Central memory CD8-positive, alpha-beta T cell (primary cell): ENCODE results near the gene FDXR.

ENCODE experiments used
- ATAC-seq: fragments of 150-1000 bp; cut with Tn5 transposase; replicated peaks from 2 replicates; pipeline ENCODE4 v1.10.0; 2022; ENCODE audit warnings: mild to moderate bottlenecking, moderate FRiP score, moderate number of reproducible peaks; ENCODE audit not compliant: poor library complexity, severe bottlenecking; ENCODE audit errors: extremely low read depth
- DNase-seq, 2 donors: peaks; one replicate each; pipeline ENCODE4 v3.0.0; 2021; ENCODE audit warnings: low spot score in 2 of 2
- H3K27ac Mint-ChIP-seq: one replicate; pipeline ENCODE4 v1.8.0; 2022; ENCODE audit warnings: low read depth, mild to moderate bottlenecking, moderate library complexity, mixed read lengths
- H3K27me3 Mint-ChIP-seq: one replicate; pipeline ENCODE4 v1.8.0; 2022; ENCODE audit warnings: mixed read lengths
- H3K36me3 Mint-ChIP-seq: one replicate; pipeline ENCODE4 v1.8.0; 2022; ENCODE audit warnings: mild to moderate bottlenecking, moderate library complexity, mixed read lengths; ENCODE audit not compliant: insufficient read depth
- H3K4me1 Mint-ChIP-seq: one replicate; pipeline ENCODE4 v1.8.0; 2022; ENCODE audit warnings: mixed read lengths
- H3K4me3 Mint-ChIP-seq: one replicate; pipeline ENCODE4 v1.8.0; 2022; ENCODE audit warnings: mild to moderate bottlenecking, moderate library complexity, mixed read lengths
- H3K9me3 Mint-ChIP-seq: one replicate; pipeline ENCODE4 v1.8.0; 2022; ENCODE audit warnings: mixed read lengths

FDXR gene

DNA sequence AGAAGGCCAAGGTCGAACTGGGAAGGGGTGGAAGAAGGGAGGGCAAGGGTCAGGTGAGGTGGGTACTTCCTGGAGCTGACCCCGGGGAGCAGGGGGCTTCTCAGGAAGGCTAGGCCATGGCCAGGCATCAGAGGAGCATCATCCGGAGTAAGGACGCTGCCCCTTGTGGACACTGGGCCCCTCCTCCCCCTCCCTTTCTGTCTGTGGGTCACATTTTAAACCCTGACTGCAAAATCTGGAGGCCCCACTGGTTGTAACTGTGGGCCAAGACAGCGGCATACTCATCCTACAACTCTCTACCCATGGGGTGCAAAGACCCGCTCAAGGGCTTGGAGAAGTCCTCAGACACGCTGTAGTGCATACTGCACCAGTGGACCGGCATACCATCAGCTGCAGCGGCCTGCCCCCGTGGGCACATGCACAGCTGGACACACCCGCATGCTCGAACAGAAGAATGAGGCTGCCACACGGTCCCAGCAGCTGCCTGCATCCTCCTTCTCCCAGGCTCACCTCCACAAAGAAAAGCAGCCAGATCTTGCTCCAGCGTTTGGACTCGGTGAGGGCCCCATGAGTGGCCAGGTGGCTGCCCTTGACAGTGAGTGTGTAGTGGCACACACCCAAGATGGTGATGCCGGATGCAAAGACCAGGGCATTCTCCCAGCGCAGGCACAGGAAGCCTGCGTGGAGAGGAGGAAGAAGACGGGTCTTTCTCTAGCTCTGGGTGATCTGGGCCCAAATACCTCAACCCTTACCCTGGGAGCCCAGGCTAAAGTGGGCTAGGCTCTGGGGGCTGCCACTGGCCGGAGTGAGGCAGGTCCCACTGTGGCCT, 19.4 kb upstream of the FDXR start:
- no peak for ATAC-seq
- Mint-ChIP-seq H3K27ac (no peak overlapping the region), H3K4me1 (peaks cover 5% of the 10 kb centered on the region), H3K27me3 (peaks cover 61% of the 10 kb centered on the region), H3K4me3 (no peak overlapping the region), H3K36me3 (no peaks in the 10 kb centered on the region), H3K9me3 (no peaks in the 10 kb centered on the region)
- no peak for DNase-seq

DNA sequence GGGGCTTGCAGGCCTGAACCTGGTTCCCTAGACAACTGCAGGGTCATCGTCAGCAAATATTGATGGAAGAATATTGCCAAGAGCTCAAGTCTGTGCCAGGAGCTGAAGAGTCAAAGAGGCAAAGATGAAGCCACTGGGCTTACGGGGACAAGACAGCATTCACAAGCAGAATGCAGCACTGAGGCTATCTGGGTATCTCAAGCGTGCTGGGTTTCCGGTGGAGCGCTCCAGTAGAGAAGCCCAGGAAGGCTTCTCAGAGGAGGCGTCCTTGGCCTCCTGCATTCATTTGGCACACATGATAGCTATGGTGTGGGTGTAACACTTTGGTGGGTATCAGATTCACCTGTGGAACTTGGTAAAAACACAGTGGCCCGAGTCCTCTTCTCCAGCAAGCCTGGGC, 17.8 kb upstream of the FDXR start:
- DNase-seq = no peak
- H3K4me1 Mint-ChIP-seq = peaks cover 5% of the 10 kb centered on the region
- no peaks in the 10 kb centered on the region for H3K36me3 Mint-ChIP-seq
- no peak for ATAC-seq
- H3K27me3 Mint-ChIP-seq = peaks cover 62% of the 10 kb centered on the region
- H3K4me3 Mint-ChIP-seq = no peak overlapping the region
- no peaks in the 10 kb centered on the region for H3K9me3 Mint-ChIP-seq
- H3K27ac Mint-ChIP-seq = no peak overlapping the region

DNA sequence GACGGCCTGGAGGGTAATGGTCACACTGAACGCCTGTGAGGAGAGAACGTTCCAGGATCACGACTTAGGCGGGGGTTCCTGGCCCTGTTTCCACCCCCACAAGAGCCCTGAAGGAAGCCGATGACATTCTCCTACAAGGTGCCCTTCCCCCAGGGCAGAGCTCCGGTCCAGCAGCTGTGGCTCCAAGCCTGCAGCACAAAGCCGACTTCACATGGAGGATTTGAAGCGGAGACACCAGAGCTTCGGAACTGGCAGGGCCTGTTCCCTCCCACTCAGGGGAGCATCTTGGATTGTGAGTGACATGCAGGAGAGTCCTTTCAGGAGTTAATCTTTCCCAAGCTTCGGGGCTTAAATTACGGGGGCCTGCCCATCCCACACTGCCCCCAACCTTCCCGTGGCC, 15.7 kb upstream of the FDXR start:
- Mint-ChIP-seq H3K4me1 (no peaks in the 10 kb centered on the region), H3K27ac (no peak overlapping the region), H3K27me3 (peaks cover 62% of the 10 kb centered on the region), H3K4me3 (no peak overlapping the region), H3K36me3 (peaks cover 1% of the 10 kb centered on the region), H3K9me3 (no peaks in the 10 kb centered on the region)
- DNase-seq (no peak), ATAC-seq (no peak)

DNA sequence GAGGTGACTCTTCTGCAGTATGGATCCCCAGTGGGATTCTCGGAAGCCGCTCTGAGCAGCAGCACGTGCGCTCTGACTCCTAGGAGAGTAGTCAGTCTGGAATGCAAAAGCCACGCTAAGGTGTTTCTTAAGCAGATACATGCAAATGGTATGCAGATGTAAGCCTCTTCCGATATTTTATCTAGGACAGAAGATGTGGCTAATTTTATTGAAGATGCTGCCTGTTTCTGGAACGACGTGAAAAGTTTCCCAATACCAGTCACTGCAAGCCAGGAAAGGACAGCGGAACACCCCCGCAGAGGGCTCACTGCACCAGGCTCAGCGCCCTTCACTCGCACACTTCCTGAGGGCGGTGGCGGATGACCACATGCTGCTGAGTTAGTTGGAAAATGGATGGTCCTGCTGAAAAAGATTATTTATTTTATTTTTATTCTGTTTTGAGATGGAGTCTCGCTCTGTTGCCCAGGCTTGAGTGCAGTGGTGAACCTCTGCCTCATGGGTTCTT, 10.5 kb upstream of the FDXR start:
- no peak for ATAC-seq
- Mint-ChIP-seq H3K27me3 (peaks cover 61% of the 10 kb centered on the region), H3K9me3 (no peaks in the 10 kb centered on the region), H3K4me3 (no peak overlapping the region), H3K27ac (no peak overlapping the region), H3K4me1 (no peaks in the 10 kb centered on the region), H3K36me3 (peaks cover 4% of the 10 kb centered on the region)
- no peak for DNase-seq

DNA sequence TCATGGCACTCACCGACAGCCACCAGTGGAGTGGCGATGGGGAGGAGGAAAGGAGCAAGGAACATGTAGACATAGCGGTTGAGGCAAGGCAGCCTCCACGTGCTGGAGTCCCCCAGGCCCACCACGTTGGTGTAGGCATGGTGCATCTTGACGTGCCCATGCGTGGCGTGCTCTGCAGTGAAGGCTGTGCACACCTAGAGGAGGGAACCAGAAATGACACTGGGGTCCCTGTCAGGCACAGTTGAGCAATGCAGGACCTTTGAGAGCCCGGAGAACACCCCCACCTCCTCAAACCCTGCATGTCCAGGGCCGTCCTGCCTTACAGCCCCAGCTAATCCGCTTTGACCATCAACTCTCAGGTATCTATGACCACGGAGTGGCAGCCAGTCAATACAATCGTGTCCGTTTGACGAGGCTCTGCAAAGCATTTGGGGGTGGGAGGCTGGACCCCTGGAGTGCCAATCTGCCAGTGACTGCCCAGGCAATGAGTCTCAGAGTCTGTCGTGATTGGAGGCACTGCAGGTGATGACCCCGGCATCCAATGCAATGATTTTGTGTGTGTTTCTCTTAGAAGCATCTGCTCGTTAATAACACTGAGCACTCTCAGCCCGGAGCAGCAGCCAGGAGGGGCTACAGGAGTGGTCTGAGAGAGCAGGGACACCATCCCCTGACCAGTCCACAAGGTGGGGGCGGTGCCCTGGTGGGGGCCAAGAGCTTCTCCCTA, 9.9 kb upstream of the FDXR start:
- ATAC-seq = no peak
- Mint-ChIP-seq H3K36me3 (peaks cover 6% of the 10 kb centered on the region), H3K9me3 (no peaks in the 10 kb centered on the region), H3K27me3 (peaks cover 60% of the 10 kb centered on the region), H3K4me1 (no peaks in the 10 kb centered on the region), H3K27ac (no peak overlapping the region), H3K4me3 (no peak overlapping the region)
- no peak for DNase-seq

DNA sequence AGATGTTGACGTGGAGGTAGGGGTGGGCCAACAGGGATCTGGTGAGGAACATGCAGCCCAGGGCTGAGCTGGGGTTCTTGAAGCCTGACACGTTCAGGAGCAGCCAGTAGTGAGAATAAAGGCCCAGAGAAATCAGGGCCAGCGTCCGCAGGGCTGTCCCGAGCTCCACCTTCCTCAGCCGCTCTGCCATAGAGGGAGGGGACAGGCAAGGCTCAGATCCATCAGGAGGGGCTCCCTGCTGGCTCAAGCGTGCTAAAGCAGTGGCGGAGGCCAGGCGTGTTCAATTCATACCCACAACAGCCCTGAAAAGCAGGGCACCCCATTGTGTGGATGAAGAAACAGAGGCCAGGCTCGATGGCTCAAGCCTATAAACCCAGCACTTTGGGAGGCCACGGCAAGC, 8.3 kb upstream of the FDXR start:
- no peaks in the 10 kb centered on the region for H3K4me1 Mint-ChIP-seq
- DNase-seq (no peak), ATAC-seq (no peak)
- H3K27me3 Mint-ChIP-seq = peaks cover 44% of the 10 kb centered on the region
- peaks cover 6% of the 10 kb centered on the region for H3K36me3 Mint-ChIP-seq
- no peaks in the 10 kb centered on the region for H3K9me3 Mint-ChIP-seq
- no peak overlapping the region for H3K27ac Mint-ChIP-seq
- H3K4me3 Mint-ChIP-seq = no peak overlapping the region

DNA sequence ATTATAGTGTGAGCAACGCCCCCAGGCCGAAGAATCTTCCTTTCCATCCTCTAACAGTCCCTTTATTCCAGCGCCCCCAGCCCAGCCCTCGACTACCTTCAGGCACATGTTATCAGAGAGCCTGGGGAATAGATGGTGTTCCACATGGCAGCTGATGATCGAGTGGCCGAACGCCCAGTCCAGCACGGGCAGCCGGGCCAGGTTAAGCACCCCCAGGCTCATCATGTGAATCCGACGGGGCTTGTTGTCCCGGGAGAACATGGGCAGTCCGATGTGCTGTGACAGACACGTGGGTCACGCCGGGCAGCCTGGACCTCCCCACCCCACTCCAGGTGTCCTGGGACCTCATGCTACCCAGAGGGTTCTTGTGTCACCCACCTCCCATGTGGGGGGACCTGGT, 6.5 kb upstream of the FDXR start:
- DNase-seq = no peak
- Mint-ChIP-seq H3K9me3 (no peaks in the 10 kb centered on the region), H3K4me1 (no peaks in the 10 kb centered on the region), H3K27me3 (peaks cover 26% of the 10 kb centered on the region), H3K27ac (no peak overlapping the region), H3K36me3 (peaks cover 6% of the 10 kb centered on the region), H3K4me3 (no peak overlapping the region)
- no peak for ATAC-seq

DNA sequence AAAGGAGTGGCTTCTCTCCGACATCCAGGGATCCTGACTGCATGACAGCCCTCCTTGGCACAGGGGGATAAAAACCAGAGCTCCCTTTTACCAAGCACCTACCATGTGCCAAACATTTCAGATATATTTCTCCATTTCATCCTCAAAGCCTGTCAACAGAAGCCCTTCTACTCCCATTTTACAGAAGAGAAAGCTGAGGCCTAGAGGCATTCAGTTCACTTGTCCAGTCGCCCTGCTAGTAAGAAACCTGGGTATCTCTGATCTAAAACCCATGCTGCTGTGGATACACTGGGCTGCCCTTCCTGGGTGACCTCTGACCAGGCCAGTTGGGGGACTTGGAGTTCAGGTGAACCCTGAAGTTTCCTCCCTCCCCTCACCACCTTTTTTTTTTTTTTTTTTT, 5.9 kb upstream of the FDXR start:
- no peak for ATAC-seq
- peaks cover 5% of the 10 kb centered on the region for H3K4me1 Mint-ChIP-seq
- no peak for DNase-seq
- H3K36me3 Mint-ChIP-seq = peaks cover 4% of the 10 kb centered on the region
- H3K27ac Mint-ChIP-seq = no peak overlapping the region
- H3K27me3 Mint-ChIP-seq = peaks cover 20% of the 10 kb centered on the region
- H3K4me3 Mint-ChIP-seq = no peak overlapping the region
- H3K9me3 Mint-ChIP-seq = no peaks in the 10 kb centered on the region

DNA sequence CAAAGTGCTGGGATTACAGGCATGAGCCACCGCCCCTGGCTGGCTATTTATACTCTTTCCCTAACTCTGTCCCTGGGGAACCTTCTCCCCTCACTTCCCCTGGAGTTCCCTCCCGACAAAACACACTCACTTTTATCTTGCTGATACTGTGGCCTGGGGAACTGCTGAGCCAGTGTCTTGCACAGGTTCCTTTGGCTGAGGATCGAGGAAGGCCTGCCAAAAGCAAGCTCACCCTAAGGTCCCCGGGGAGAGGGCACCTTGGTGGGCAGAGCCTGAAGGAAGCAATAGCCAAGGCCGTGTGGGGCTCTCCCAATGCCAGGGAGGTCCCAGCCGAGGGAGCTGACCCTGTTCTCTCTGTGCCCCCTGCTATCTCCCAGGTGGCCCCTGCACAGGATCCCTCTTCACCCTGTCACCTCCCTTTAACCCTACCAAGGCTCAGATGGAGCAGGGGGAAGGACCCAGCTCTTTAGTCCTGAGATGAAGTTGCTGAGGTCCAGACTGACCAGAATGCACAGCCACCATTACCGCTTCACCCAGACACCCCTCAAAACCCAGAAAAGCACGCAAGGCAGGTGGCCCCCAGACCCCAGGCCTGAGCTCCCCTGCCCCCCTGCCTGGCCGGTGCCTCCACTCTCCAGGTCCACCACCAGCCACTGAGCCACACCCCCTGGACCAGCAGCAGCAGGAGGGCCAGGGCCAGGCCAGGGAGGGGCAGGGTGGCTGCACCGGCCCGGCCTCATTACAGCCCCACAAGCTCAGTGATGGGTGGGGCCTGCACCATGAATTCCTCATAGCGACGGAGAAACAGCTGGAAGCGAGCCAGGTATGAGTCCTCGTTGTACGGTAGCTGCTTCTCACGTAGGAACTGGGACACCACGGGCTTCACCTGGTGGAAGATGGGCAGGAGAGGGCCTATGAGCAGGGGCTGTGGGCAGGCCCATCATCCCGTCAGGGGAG, 5.1 kb upstream of the FDXR start:
- Mint-ChIP-seq H3K9me3 (no peaks in the 10 kb centered on the region), H3K4me1 (peaks cover 6% of the 10 kb centered on the region), H3K27ac (no peak overlapping the region), H3K36me3 (peaks cover 9% of the 10 kb centered on the region), H3K27me3 (peaks cover 12% of the 10 kb centered on the region), H3K4me3 (no peak overlapping the region)
- ATAC-seq = no peak
- no peak for DNase-seq

DNA sequence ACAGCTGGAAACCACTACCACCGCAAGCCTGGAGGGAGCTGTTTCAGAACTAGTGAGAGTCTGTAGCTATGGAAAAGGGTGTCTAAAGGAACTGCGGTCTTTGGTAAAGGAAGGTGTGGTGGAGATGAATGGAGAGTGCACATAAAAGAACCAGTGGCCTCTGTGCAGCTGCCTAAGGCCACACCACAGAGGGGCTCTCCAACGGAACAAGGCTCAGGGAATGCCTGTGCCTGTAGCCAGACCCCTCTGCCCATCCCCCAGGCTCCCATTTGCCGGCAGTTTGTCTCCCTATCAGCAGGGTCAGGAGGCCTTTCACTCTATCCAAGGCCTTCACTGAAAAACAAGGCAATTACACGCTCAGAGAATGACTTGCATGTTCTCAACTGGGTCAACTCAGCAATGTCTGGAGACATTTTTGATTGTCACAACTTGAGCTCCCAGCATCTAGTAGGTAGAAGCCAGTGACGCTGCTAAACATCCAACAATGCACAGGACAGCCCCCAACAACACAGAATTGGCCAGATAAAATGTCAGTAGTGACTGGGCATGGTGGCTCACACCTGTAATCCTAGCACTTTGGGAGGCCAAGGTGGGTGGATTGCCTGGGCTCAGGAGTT, 3.3 kb upstream of the FDXR start:
- Mint-ChIP-seq H3K27ac (no peak overlapping the region), H3K9me3 (no peaks in the 10 kb centered on the region), H3K36me3 (peaks cover 10% of the 10 kb centered on the region), H3K4me3 (no peak overlapping the region), H3K27me3 (no peaks in the 10 kb centered on the region), H3K4me1 (peaks cover 21% of the 10 kb centered on the region)
- no peak for ATAC-seq
- no peak for DNase-seq

DNA sequence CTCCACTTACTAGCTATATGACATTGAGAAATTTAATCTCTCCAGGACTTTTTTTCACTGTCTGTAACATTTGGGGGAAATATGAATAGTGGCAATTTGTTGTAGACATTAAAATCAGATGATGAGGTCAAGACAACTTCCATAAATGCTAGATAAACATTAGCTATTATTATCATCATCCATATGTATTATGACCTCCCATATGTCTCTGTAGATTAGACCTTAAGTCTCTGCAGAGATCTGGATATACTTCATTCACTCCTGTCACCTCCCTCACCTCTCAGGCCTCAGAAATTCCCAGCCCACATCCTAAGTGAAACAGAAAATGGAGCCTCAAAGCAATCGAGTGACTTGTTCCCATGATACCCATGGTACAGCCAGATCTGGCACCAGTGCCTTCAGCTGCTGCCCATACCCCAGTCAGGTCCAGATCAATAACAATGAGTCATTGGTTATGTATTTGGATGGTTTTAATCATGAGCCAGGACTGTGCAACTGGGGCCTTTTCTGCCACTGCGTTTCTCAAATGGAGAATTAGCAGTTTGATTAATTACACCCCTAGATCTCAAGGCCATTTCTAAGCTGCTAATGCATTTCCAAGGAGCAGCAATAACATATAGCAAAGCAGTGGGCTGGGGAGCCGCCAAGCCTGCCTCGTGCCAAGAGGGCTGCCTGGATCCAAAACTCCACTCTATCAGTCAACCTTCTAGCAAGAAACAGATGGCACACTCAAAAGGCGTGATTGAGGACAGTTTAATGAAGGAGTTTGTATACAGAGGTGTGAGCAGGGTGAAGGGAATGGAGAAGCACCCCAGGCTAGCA, 2.6 kb upstream of the FDXR start:
- Mint-ChIP-seq H3K36me3 (peaks cover 8% of the 10 kb centered on the region), H3K4me1 (peaks cover 25% of the 10 kb centered on the region), H3K9me3 (no peaks in the 10 kb centered on the region), H3K27me3 (no peaks in the 10 kb centered on the region), H3K27ac (no peak overlapping the region), H3K4me3 (no peak overlapping the region)
- no peak for ATAC-seq
- no peak for DNase-seq
